Measurements from ENCODE around the gene PTP4A1. TPM values are rescaled to one million over a fixed set of nuclear protein-coding genes. Genes with fewer than 3 reads are reported as not detected.
A peak's percentile ranks its signal among the peaks of the same experiment; 100 is the strongest.

PTP4A1 gene
- total and polyA plus RNA-seq, 2 of the 13 experiments (the other 11 are each of a cell fraction or from before 2014, with no cell fraction given), result 141 to 376 TPM

DNA sequence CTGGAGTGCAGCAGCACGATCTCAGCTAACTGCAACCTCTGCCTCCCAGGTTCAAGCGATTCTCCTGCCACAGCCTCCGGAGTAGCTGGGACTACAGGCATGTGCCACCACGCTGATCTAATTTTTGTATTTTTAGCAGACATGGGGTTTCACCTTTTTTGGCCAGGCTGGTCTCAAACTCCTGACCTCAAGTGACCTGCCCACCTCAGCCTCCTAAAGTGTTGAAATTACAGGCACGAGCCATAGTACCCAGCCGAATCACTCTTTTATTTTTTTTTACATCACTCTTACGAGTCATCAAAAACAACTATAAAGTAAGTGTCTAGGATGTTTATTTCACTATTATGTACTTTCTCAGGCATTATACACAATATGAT, 49.4 kb upstream of the PTP4A1 start (continued):
- TF ChIP-seq, protein P1, sequence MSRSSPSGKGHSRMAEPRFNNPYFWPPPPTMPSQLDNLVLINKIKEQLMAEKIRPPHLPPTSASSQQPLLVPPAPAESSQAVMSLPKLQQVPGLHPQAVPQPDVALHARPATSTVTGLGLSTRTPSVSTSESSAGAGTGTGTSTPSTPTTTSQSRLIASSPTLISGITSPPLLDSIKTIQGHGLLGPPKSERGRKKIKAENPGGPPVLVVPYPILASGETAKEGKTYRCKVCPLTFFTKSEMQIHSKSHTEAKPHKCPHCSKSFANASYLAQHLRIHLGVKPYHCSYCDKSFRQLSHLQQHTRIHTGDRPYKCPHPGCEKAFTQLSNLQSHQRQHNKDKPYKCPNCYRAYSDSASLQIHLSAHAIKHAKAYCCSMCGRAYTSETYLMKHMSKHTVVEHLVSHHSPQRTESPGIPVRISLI (CRISPR knock-in tag; IDR thresholded peaks at IDR 0.05; ENCODE audit: borderline replicate concordance), result peak; percentile 2; the same call in 1 of the 2 replicates
- TF ChIP-seq, protein P2, sequence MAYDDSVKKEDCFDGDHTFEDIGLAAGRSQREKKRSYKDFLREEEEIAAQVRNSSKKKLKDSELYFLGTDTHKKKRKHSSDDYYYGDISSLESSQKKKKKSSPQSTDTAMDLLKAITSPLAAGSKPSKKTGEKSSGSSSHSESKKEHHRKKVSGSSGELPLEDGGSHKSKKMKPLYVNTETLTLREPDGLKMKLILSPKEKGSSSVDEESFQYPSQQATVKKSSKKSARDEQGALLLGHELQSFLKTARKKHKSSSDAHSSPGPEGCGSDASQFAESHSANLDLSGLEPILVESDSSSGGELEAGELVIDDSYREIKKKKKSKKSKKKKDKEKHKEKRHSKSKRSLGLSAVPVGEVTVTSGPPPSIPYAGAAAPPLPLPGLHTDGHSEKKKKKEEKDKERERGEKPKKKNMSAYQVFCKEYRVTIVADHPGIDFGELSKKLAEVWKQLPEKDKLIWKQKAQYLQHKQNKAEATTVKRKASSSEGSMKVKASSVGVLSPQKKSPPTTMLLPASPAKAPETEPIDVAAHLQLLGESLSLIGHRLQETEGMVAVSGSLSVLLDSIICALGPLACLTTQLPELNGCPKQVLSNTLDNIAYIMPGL (CRISPR knock-in tag; IDR thresholded peaks at IDR 0.05; ENCODE audit: borderline replicate concordance in 1 of 2, low read depth in 1 of 2), result peak in 1 of 2 experiments; percentile 22; a peak in 1 of 4 replicates
- TF ChIP-seq ZFX (CRISPR knock-in tag; IDR thresholded peaks at IDR 0.05; ENCODE audit: low read depth) (0 out of 2 replicates have a peak, but pooled peaks have one; percentile 31), ZNF781 (CRISPR knock-in tag; IDR thresholded peaks at IDR 0.05; ENCODE audit: borderline replicate concordance, not compliant biosample characterization) (peak; percentile 47), ZBTB38 (CRISPR knock-in tag; IDR thresholded peaks at IDR 0.05) (peak; percentile 45; the same call in 1 of the 2 replicates), SAP130 (CRISPR knock-in tag; IDR thresholded peaks at IDR 0.05; ENCODE audit: low read depth) (0 out of 2 replicates have a peak, but pooled peaks have one; percentile 7), ZSCAN31 (CRISPR knock-in tag; IDR thresholded peaks at IDR 0.05; ENCODE audit: low read depth) (0 out of 2 replicates have a peak, but pooled peaks have one; percentile 26), NR2C2 (CRISPR knock-in tag; IDR thresholded peaks at IDR 0.05; ENCODE audit: borderline replicate concordance) (peak; percentile 53; the same call in 1 of the 2 replicates), ZNF383 (CRISPR knock-in tag; IDR thresholded peaks at IDR 0.05; ENCODE audit: borderline replicate concordance) (0 out of 2 replicates have a peak, but pooled peaks have one; percentile 41), ZNF749 (CRISPR knock-in tag; IDR thresholded peaks at IDR 0.05; ENCODE audit: borderline replicate concordance) (peak; percentile 32; the same call in 1 of the 2 replicates), ZNF547 (CRISPR knock-in tag; IDR thresholded peaks at IDR 0.05) (0 out of 2 replicates have a peak, but pooled peaks have one; percentile 28), GTF3A (CRISPR knock-in tag; conservative IDR thresholded peaks at IDR 0.05) (peak; percentile 78; the same call in 1 of the 2 replicates), ZBTB3 (CRISPR knock-in tag; IDR thresholded peaks at IDR 0.05; ENCODE audit: borderline replicate concordance, low read depth) (0 out of 2 replicates have a peak, but pooled peaks have one; percentile 50), ZNF772 (CRISPR knock-in tag; IDR thresholded peaks at IDR 0.05) (peak; percentile 65; the same call in 1 of the 2 replicates), ZNF292 (CRISPR knock-in tag; IDR thresholded peaks at IDR 0.05; ENCODE audit: borderline replicate concordance, low read depth) (0 out of 2 replicates have a peak, but pooled peaks have one; percentile 50), KDM5B (CRISPR knock-in tag; IDR thresholded peaks at IDR 0.05; ENCODE audit: borderline replicate concordance) (peak; percentile 50; the same call in 1 of the 2 replicates), SNAI1 (CRISPR knock-in tag; IDR thresholded peaks at IDR 0.05; ENCODE audit: borderline replicate concordance) (0 out of 2 replicates have a peak, but pooled peaks have one; percentile 64), ZNF230 (CRISPR knock-in tag; IDR thresholded peaks at IDR 0.05) (0 out of 2 replicates have a peak, but pooled peaks have one; percentile 49)
- TF ChIP-seq, protein P3, sequence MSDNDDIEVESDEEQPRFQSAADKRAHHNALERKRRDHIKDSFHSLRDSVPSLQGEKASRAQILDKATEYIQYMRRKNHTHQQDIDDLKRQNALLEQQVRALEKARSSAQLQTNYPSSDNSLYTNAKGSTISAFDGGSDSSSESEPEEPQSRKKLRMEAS (IDR thresholded peaks at IDR 0.05), result peak; percentile 1; the same call in 1 of the 2 replicates
- TF ChIP-seq, protein P4, sequence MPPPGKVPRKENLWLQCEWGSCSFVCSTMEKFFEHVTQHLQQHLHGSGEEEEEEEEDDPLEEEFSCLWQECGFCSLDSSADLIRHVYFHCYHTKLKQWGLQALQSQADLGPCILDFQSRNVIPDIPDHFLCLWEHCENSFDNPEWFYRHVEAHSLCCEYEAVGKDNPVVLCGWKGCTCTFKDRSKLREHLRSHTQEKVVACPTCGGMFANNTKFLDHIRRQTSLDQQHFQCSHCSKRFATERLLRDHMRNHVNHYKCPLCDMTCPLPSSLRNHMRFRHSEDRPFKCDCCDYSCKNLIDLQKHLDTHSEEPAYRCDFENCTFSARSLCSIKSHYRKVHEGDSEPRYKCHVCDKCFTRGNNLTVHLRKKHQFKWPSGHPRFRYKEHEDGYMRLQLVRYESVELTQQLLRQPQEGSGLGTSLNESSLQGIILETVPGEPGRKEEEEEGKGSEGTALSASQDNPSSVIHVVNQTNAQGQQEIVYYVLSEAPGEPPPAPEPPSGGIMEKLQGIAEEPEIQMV (CRISPR knock-in tag; IDR thresholded peaks at IDR 0.05; ENCODE audit: low read depth), result 0 out of 2 replicates have a peak, but pooled peaks have one; percentile 54
- TF ChIP-seq, protein P5, sequence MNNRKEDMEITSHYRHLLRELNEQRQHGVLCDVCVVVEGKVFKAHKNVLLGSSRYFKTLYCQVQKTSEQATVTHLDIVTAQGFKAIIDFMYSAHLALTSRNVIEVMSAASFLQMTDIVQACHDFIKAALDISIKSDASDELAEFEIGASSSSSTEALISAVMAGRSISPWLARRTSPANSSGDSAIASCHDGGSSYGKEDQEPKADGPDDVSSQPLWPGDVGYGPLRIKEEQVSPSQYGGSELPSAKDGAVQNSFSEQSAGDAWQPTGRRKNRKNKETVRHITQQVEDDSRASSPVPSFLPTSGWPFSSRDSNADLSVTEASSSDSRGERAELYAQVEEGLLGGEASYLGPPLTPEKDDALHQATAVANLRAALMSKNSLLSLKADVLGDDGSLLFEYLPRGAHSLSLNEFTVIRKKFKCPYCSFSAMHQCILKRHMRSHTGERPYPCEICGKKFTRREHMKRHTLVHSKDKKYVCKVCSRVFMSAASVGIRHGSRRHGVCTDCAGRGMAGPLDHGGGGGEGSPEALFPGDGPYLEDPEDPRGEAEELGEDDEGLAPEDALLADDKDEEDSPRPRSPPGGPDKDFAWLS (CRISPR knock-in tag; IDR thresholded peaks at IDR 0.05; ENCODE audit: borderline replicate concordance), result 0 out of 2 replicates have a peak, but pooled peaks have one; percentile 69
